GM19372 (cell line): ENCODE data around the gene XPNPEP1.

Experiments used
- ATAC-seq: cut with Tn5 transposase; IDR thresholded peaks from one replicate; pipeline ENCODE4 v1.9.1; 2021; ENCODE audit warnings: mild to moderate bottlenecking, low read depth, moderate library complexity; ENCODE audit not compliant: unreplicated experiment

XPNPEP1 gene

GRCh38 chr10:109922976-109923921, at the start of gene XPNPEP1:
Gene XPNPEP1 (minus strand): TSS chr10:109923511. CDS start chr10:109923433, 78 bp downstream.
- ATAC-seq: peak; percentile 95

DNA sequence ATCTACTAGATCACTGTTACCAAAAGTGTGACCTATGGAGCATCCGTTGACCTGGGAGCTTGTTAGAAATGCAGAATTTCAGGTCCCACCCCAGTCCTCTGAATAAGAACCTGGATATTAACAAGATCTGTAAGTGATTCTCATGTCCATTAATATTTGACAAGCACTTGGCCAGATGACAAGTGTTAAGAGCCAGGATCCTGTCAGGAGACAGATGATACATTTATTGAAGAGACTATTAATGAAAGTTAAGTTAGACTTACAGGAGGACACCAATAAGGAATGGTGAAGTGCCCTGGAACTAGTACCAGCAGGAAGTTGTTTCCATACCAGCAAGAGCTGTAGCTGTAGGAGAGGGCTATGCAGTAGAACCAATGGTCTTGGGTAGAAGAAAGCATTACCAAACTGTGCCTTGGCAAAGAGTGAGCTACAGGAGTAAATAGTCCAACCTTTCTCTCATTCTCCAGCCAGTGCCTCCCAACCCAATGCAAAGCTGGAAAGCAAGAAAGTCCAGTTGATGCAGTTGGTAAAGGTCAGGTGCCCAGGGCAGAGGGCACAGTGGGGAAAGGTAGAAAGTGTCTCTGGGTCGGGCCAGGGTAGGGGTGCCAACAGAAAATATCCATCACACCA, 49.2 kb upstream of the XPNPEP1 start:
- no peak for ATAC-seq

DNA sequence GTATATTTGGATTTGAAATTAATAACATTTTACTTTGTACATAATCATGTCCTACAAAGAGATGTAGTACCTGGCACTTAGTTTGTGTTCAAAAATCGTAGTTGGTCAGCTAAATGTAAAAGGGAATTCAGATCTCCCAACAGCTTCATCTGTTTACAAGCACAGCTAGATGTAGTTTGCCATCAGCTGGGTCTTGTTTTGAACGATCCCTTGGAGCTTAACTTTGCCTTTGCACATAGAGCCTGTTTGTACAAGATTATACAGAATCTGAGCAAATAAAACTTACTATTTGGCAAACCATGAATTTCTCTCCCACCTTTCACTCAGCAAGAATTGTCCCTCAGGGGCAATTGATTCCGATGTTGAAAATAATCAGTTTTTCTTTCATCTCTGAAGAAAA, 48.3 kb upstream of the XPNPEP1 start:
- ATAC-seq: no peak

DNA sequence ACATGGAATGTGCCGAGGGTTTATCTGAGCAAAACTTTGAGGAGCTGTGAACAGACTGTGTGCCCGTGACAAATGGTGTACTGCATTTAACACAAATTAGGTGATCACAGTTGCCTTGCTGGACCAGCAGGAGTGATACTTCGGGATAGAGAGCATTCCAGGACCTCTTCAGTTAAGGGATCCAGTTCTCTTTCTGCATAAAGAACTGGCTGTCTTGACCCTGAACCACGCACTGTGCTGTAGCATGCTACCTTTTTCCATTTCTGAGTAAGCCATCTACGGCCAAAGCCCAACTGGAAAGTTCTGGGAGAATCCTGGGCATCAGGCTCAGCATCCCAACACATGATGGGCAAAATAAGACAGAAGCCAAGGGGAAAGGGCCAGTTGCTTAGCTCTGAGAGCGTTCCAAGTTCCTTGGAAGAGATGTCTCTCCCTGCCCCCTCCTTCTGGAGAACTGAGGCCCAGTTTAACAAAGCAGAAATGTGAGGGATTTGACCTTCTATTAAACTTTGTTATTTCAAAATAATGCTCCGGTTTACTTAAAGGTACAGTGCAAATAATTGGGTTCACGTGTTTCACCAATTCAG, 46.5 kb upstream of the XPNPEP1 start:
- ATAC-seq: no peak

GRCh38 chr10:109968953-109969759, 45.8 kb upstream of the XPNPEP1 start:
- no peak for ATAC-seq

GRCh38 chr10:109967739-109968088, 44.4 kb upstream of the XPNPEP1 start:
- ATAC-seq: no peak

- ATAC-seq: no peak
Measured at GRCh38 chr10:109966961-109967738, 43.8 kb upstream of the XPNPEP1 start.

DNA sequence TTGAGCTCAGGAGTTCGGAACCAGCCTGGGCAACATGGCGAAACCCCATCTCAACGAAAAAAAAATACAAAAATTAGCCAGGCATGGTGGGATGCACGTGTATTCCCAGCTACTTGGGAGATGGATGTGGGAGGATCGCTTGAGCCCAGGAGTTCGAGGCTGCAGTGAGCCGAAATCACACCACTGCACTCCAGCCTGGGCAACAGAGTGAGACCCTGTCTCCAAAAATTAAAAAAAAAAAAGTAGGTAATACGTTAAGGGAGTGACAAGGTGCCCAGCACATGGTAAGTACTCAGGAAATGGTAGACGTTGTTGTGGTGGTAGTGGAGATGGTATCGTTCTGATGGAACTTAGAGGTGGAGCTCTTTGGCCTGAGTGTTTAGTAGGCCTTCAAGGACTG, 41.0 kb upstream of the XPNPEP1 start:
- ATAC-seq: no peak

DNA sequence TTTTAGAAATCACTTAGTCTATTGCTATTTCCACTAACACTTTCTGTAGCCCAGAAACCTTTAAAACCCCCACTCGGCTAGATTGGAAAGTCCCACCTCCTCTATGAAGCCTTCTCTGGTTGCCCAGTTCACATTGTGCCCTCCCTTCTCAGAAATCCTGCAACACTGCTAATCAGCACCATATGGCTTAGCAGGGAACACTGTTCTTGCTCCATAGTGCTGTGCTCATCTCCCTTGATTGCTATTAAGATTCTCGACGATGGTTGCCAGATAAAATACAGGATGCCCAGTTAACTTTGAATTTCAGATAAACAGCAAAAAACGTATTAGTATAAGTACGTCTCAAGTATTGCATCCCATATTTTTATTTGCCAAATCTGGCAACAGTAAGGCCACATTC, 40.1 kb upstream of the XPNPEP1 start:
- no peak for ATAC-seq

- no peak for ATAC-seq
Measured at GRCh38 chr10:109962247-109962646, 38.9 kb upstream of the XPNPEP1 start.

DNA sequence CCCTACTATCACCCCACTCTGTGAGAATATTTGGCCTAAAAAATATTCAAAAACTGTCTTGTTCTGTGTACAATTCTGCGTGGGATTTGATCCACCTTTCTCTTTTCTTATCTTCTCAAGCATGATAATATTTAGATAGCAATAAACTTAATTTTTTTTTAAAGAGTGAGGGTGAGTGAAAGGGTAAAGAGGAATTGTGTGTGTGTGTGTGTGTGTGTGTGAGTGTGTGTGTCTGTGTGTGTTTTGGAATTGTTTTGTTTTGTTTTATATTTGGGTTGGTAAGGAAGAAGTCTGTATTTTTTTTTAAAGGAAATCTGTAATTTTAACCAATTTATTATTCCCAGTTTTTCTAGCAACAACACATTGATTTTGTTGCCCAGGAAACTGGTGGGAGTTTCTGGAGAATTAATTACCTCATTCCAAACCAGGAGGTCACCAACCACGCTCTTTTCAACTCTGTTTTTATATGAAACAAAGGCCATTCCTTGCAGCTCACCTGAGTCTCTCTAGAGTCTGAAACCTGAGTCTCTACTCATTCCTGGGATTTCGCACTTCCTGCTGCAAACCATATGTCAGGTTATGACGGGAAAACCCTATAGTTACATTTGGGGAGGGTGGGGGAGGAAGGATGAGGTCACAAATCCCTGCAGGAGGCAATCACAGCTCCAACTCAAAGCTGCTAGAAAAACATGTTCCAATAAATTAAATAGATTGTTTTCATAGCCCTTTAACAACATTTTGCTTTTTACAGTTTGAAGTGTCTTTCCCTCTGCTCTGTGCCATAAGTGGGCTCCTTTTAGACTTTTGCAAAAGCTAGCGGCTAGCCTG, 38.1 kb upstream of the XPNPEP1 start:
- no peak for ATAC-seq

DNA sequence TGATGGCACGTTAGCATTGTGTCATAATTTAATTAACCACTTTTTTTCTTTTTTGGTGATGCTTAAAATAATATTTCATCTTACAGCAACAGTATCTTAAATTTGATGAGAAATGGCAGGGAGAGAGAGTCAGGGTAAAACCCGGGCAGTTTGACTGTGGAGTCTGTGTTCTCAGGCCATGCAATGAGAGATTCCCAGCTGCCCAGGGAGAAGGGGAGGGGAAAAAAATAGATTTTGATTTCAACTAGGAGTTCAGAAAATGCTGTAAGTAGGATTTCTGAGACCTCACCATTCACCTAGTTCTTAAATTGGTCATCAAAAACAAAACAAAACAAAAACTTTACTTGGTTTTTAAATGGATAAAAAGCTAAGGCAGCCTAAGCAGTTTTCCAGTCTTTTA, 37.4 kb upstream of the XPNPEP1 start:
- ATAC-seq: no peak

GRCh38 chr10:109959259-109960145, 36.2 kb upstream of the XPNPEP1 start:
- no peak for ATAC-seq

DNA sequence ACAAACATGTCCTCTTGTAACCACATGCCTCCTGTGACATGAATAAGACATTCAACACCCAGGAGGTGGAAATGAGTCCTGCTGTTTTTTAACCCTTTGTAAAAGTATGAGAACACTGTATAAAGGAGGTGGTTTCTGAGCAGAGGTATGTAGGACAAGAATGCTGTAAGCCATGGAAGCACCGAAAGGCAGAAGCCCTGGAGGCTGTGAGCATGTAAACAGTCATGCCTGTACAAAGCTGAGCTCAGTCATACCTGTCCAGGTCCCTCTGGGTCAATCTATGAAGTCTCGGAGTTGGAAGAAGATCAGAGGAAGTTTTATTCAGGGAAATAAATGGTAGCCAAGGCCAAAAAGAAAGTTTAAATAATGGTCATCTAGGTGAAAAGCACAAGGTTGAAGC, 34.7 kb upstream of the XPNPEP1 start:
- no peak for ATAC-seq

GRCh38 chr10:109957092-109957797, 33.9 kb upstream of the XPNPEP1 start:
- peak; percentile 70 for ATAC-seq

DNA sequence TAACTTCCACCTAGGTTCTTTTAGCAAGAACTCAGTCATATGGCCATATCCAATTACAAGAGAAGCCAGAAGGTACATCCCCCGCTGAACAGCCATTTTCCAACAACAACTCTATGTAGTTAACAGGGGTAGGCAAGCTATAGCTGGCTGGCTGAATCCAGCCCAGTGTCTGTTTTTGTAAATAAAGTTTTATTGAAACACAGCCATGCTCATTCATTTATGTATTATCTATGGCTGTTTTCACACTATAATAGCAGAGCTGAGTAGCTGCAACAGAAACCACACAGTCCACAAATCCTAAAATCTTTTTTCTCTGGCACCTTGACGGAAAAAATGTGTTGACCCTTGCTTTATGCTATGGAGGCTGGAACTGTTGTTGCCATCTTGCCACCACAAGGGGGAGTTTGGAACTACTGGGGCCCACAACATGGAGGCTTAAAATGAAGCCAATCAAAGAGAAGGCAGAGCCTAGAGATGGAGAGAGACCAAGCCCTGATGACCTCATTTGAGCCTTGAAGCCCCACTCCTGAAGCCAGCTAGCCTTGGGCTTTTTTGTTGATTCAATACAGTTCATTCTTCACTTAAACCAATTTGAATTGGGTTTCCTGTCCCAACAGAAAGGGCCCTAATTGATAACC, 33.3 kb upstream of the XPNPEP1 start:
- ATAC-seq: peak; percentile 79

DNA sequence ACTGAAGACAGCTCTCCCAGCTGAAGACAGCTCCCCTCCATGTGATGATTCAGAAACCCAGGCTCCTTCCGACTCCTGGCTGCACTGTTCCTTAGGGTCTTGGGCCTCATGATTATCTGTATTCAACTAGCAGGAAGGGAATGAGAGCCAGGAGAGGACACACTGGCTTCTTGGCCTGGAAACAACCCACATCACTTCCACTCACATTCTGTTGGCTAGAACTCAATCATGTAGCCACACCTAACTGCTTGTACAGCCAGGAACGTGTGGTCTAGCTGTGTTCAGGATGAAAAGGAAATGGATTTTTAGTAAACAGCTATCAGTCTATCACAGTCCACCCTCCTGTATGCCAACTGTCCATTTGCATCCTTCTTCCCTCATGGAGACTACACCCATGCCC, 30.5 kb upstream of the XPNPEP1 start:
- no peak for ATAC-seq
